ENCODE results near the gene MAPT.
"Not testable (repeated sequence)": the region's sequence is repeated elsewhere in the genome, so short reads cannot be mapped to it uniquely, and the experiment has no call there.

MAPT gene

DNA sequence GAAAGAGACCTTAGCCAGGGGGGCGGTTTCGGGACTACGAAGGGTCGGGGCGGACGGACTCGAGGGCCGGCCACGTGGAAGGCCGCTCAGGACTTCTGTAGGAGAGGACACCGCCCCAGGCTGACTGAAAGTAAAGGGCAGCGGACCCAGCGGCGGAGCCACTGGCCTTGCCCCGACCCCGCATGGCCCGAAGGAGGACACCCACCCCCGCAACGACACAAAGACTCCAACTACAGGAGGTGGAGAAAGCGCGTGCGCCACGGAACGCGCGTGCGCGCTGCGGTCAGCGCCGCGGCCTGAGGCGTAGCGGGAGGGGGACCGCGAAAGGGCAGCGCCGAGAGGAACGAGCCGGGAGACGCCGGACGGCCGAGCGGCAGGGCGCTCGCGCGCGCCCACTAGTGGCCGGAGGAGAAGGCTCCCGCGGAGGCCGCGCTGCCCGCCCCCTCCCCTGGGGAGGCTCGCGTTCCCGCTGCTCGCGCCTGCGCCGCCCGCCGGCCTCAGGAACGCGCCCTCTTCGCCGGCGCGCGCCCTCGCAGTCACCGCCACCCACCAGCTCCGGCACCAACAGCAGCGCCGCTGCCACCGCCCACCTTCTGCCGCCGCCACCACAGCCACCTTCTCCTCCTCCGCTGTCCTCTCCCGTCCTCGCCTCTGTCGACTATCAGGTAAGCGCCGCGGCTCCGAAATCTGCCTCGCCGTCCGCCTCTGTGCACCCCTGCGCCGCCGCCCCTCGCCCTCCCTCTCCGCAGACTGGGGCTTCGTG lies at the start of gene MAPT:
MAPT (plus strand) TSS at position 533 of the 763 bp plus-strand sequence. CDS start 67,784 bp downstream, outside the sequence.
- peak; percentile 87 to 95 for DNase-seq

DNA sequence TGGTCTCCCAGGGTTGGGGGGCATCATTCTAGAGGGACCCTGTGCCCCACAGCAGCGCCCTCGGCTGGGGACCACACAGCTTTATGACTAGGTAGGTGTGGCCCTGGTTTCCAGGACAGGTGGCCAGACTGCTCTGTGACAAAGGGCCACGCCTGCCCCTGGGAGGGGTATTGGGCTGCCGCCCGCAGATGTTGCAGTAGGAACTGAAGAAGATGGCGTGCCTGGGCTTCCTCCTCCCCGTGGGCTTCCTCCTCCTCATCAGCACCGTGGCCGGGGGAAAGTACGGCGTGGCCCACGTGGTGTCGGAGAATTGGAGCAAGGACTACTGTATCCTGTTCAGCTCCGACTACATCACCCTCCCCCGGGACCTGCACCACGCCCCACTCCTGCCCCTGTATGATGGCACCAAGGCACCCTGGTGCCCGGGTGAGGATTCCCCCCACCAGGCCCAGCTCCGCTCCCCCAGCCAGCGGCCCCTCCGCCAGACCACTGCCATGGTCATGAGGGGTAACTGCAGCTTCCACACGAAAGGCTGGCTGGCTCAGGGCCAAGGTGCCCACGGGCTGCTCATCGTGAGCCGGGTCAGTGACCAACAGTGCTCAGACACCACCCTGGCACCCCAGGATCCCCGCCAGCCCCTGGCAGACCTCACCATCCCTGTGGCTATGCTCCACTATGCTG lies 49.5 kb upstream of the MAPT start, which contains the start of gene SPPL2C:
SPPL2C (plus strand) TSS at position 187 of the 681 bp plus-strand sequence; CDS start at position 213, 26 bp downstream.
- no peak for DNase-seq

DNA sequence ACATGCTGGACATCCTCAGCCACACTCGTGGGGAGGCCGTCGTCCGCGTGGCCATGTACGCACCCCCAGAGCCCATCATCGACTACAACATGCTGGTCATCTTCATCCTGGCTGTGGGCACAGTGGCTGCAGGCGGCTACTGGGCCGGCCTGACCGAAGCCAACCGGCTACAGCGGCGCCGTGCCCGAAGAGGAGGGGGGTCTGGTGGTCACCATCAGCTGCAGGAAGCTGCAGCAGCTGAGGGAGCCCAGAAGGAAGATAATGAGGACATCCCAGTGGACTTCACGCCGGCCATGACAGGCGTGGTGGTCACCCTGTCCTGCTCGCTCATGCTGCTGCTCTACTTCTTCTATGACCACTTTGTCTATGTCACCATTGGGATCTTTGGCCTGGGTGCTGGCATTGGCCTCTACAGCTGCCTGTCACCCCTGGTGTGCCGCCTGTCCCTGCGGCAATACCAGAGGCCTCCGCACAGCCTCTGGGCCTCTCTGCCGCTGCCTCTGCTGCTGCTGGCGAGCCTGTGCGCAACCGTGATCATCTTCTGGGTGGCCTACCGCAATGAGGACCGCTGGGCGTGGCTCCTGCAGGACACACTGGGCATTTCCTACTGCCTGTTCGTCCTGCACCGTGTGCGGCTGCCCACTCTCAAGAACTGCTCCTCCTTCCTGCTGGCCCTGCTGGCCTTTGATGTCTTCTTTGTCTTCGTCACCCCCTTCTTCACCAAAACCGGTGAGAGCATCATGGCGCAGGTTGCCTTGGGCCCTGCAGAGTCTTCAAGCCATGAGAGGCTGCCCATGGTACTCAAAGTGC lies 48.8 kb upstream of the MAPT start:
- no peak for DNase-seq

DNA sequence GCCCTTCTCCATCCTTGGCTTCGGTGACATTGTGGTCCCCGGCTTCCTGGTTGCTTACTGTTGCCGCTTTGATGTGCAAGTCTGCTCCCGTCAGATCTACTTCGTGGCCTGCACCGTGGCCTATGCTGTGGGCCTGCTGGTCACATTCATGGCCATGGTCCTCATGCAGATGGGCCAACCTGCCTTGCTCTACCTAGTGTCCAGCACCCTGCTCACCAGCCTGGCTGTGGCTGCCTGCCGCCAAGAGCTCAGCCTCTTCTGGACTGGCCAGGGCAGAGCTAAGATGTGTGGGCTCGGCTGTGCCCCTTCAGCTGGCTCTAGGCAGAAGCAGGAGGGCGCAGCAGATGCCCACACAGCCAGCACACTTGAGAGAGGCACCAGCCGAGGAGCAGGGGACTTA lies 48.1 kb upstream of the MAPT start:
- no peak for DNase-seq

- no peak for DNase-seq
These were observed 47.7 kb upstream of the MAPT start for GRCh38 chr17:45846646-45847045.

GRCh38 chr17:45847101-45847500 lies 47.3 kb upstream of the MAPT start:
- DNase-seq, result no peak

DNA sequence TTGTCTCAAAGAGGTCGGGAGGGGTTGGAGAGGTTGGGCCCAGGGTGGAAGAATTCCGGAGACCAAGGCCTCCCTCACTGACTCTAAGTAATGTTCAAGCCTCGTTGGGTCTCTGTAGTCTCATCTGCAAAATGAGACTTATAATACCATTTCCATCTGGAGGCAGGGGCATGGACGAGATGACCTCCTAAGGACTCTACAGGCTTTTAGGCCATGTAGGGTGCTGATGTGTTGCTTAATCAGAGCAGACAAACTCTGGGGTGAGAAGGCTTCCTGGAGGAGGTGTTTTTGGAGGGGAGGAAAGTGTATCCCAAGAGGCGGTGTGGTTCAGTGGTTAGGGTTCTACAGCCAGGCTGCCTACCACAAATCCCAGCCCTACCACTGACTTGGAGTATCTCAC lies 46.6 kb upstream of the MAPT start:
- DNase-seq, result no peak

DNA sequence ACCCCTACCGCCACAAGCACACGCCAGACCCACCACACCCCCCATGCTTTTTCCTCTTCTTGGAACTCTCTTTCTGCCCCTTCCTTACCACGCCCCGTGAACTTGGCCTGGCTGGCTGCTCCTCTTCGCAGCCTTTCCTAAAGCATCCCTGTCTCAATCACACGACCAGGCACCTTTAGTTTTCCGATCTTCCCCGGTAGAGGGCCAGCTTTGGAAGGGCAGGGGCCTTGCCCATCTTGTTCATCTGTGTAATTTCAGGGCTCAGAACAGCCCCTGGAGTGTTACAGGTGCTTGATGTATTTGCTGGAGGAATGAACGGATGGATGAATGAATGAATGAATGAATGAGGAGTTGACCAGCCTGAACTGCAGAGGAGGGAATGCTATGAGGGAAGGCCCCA lies 45.9 kb upstream of the MAPT start:
- peak in 1 of 2 experiments; percentile 47 for DNase-seq

GRCh38 chr17:45848868-45849535 lies 45.4 kb upstream of the MAPT start:
- peak in 1 of 2 experiments; percentile 53 for DNase-seq

GRCh38 chr17:45849536-45849990 lies 44.8 kb upstream of the MAPT start:
- DNase-seq, result no peak

- no peak for DNase-seq
These were observed 44.3 kb upstream of the MAPT start for GRCh38 chr17:45850011-45850410.

- DNase-seq, result no peak
These were observed 43.9 kb upstream of the MAPT start for GRCh38 chr17:45850468-45850867.

- DNase-seq, result no peak
These were observed 43.3 kb upstream of the MAPT start for GRCh38 chr17:45851022-45851421.

DNA sequence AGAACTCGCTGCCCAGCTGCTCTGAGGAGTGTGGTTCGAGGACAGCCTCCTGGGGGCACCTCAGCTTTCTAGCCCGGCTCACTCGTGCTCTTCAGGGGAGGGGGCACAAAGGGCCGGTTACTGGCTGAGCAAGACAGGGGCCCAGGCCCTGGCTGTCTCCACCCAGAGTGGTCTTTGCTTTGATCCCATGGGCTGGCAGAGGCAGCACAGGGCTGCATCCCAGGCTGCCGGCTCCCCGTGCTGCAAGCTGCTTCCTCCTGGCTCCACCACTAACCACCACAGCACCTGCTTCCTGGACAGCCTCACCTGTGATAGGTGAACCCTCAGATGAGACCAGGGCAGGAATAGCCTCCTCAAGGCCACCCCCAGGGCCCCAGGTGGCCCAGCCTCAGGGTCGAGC lies 42.9 kb upstream of the MAPT start:
- DNase-seq, result no peak

DNA sequence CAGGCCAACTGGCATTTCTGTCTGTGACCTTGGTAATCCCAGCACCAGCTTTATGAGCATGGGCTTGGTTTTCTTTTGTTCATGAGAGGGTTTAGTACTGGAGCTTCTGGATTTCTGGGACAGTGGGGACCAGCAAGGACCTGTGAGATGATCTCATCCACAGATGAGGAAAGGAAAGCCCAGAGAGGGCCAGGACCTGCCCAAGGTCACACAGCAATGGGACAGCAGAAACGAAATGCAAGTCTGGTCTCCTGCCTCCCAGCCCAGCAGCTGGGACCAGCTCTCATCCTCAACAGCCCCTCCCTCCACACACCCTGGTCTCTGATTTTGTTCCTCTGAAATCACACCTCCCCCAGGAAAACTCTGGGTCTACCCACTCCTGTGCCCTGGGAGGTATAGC lies 42.5 kb upstream of the MAPT start:
- no peak for DNase-seq

DNA sequence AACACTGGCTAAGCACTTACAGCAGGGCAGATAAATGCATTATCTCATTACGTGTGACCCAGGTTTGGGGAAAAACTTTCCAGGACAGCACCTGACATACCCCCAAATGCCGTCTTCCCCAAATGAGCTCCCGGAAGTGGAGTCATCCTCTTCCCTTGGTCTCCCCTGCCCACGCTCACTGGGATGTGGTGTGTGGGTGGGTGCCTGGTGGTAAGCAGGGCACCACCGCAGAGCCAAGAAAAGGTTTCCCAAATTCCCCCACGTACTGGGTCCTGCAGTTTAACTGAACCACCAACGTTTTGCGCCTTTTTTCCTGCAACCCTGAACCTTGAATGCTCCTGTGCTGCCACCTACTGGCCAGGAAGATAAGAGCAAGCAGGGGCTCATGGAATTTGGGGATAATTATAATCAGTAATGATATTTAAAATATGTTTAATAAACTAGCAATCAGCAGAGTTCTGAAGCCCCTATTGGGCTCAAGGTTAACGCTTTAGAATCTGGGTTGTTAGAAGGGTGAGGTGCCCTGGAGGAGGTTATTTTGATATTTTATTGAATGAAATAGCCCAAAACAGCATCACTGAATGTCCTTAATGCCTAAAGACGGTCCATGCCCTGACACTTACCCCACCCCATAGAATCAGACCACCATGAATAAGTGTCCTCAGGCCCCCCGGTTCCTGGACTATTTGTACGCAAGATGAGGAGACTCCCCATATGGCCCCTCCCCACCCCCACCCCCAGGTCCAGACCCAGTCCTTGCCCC lies 41.6 kb upstream of the MAPT start:
- DNase-seq, result peak; percentile 74 to 82

- DNase-seq, result no peak
These were observed 40.1 kb upstream of the MAPT start for GRCh38 chr17:45854209-45854608.

DNA sequence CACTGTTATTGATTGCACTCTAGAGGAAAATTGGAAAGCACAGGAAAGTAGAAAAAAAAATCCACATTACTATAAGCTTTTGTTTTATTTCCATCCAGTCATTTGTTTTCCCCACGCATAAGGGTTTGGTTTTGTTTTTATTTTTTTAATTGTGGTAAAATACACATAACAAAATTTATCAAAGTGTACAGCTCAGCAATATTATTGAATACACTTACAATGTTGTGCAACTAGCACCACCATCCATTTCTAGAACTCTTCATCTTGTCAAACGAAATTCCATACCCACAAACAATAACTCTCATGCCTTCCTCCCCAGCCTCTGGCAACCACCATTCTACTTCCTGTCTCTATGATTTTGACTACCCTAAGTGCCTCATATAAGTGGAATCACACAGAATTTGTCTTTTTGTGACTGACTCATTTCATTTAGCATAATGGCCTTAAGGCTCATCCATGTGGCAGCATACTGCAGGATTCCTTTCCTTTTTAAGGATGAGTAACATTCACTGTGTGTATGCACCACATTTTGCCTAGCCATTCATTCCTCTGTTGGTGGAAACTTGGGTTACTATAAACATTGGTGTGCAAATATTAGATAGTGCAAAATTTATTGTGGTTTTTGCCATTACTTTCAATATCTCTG lies 38.5 kb upstream of the MAPT start:
- DNase-seq, result no peak

GRCh38 chr17:45857977-45858708 lies 36.2 kb upstream of the MAPT start:
- DNase-seq, result no peak

GRCh38 chr17:45861165-45861564 lies 33.2 kb upstream of the MAPT start:
- no peak for DNase-seq

- not testable (repeated sequence) for DNase-seq
These were observed 32.2 kb upstream of the MAPT start for GRCh38 chr17:45862127-45862526.

Data from NCI-H524 (cell line).